Activated T-cell treated with anti-CD3 and anti-CD28 coated beads for 24 hours (primary cell): ENCODE measurements around the gene DEFB114.
"Not testable (repeated sequence)": the region's sequence is repeated elsewhere in the genome, so short reads cannot be mapped to it uniquely, and the experiment has no call there.

Source experiments
- DNase-seq: peaks from one replicate; pipeline ENCODE4 v3.0.0-alpha.2; 2020; ENCODE audit warnings: low read depth

DEFB114 gene

GRCh38 chr6:49964064-49964463 lies at the start of gene DEFB114:
DEFB114 (minus strand) TSS chr6:49964164; CDS start chr6:49964105, 59 bp downstream.
- DNase-seq = no peak

GRCh38 chr6:50007819-50008218 lies 43.9 kb upstream of the DEFB114 start:
- no peak for DNase-seq

- no peak for DNase-seq
These were observed 39.2 kb upstream of the DEFB114 start for GRCh38 chr6:50003139-50003538.

- DNase-seq = no peak
These were observed 31.3 kb upstream of the DEFB114 start for GRCh38 chr6:49995278-49995677.

GRCh38 chr6:49988900-49989299 lies 24.9 kb upstream of the DEFB114 start:
- DNase-seq = no peak

GRCh38 chr6:49987749-49988148 lies 23.8 kb upstream of the DEFB114 start:
- no peak for DNase-seq

GRCh38 chr6:49986551-49986950 lies 22.6 kb upstream of the DEFB114 start:
- no peak for DNase-seq

GRCh38 chr6:49982046-49982445 lies 18.1 kb upstream of the DEFB114 start:
- no peak for DNase-seq

- no peak for DNase-seq
These were observed 16.9 kb upstream of the DEFB114 start for GRCh38 chr6:49980898-49981297.

GRCh38 chr6:49979584-49979983 lies 15.6 kb upstream of the DEFB114 start:
- DNase-seq = no peak

GRCh38 chr6:49978332-49979226 lies 14.6 kb upstream of the DEFB114 start:
- no peak for DNase-seq

GRCh38 chr6:49969605-49970004 lies 5.6 kb upstream of the DEFB114 start, which contains the start of gene DEFB113:
DEFB113 (minus strand) TSS chr6:49969625; CDS start chr6:49969625, 0 bp downstream.
- no peak for DNase-seq

- DNase-seq = no peak
These were observed 2.9 kb upstream of the DEFB114 start for GRCh38 chr6:49966823-49967222.

GRCh38 chr6:49966334-49966733 lies 2.4 kb upstream of the DEFB114 start:
- DNase-seq = no peak

- no peak for DNase-seq
These were observed 5.8 kb downstream of the DEFB114 start for GRCh38 chr6:49958180-49958579.

- DNase-seq = no peak
These were observed 8.1 kb downstream of the DEFB114 start for GRCh38 chr6:49955847-49956246.

- no peak for DNase-seq
These were observed 12.0 kb downstream of the DEFB114 start for GRCh38 chr6:49951926-49952325.

GRCh38 chr6:49950415-49950751 lies 13.6 kb downstream of the DEFB114 start:
- DNase-seq = no peak

- DNase-seq = no peak
These were observed 14.9 kb downstream of the DEFB114 start for GRCh38 chr6:49949062-49949461.

GRCh38 chr6:49946835-49947234 lies 17.1 kb downstream of the DEFB114 start:
- no peak for DNase-seq

- not testable (repeated sequence) for DNase-seq
These were observed 19.9 kb downstream of the DEFB114 start for GRCh38 chr6:49944068-49944467.

- DNase-seq = no peak
These were observed 23.9 kb downstream of the DEFB114 start for GRCh38 chr6:49939993-49940498.

- no peak for DNase-seq
These were observed 26.2 kb downstream of the DEFB114 start for GRCh38 chr6:49937811-49938210.

- DNase-seq = no peak
These were observed 26.9 kb downstream of the DEFB114 start for GRCh38 chr6:49937017-49937416.
